ENCODE measurements around the gene PTCD3. TPM values are rescaled to one million over a fixed set of nuclear protein-coding genes. Genes with fewer than 3 reads are reported as not detected.

PTCD3 gene
- total RNA-seq (100 to 1,000 TPM; 117 to 232 (median 159) TPM), polyA plus RNA-seq (10 to 100 TPM; 30.2 to 32.0 TPM)
- long read RNA-seq, donor 1, full-length matches to known transcripts: 71 of 87 reads
- long read RNA-seq, donor 1, partial matches to known transcripts: 7 of 87 reads
- long read RNA-seq, donor 1, other reads (novel, unspliced or antisense): 9 of 87 reads
- long read RNA-seq, donor 2, full-length matches to known transcripts: 62 of 90 reads
- long read RNA-seq, donor 2, partial matches to known transcripts: 5 of 90 reads
- long read RNA-seq, donor 2, other reads (novel, unspliced or antisense): 23 of 90 reads
- long read RNA-seq, donor 3, full-length matches to known transcripts: 105 of 152 reads
- long read RNA-seq, donor 3, partial matches to known transcripts: 16 of 152 reads
- long read RNA-seq, donor 3, other reads (novel, unspliced or antisense): 31 of 152 reads

- Histone ChIP-seq H3K36me3 (peaks cover 0 to 51% (median 19%) of the 10 kb centered on the region in 9 donors), H3K4me3 (peak within 1 kb of the TSS; percentile 66 to 97 (median 84)), H3K27me3 (no peaks in the 10 kb centered on the region), H3K4me1 (peaks cover 0 to 42% (median 35%) of the 10 kb centered on the region in 9 donors), H3K9me3 (no peaks in the 10 kb centered on the region), H3K27ac (peak within 1 kb of the TSS; percentile 33 to 86 (median 82))
- no peak for TF ChIP-seq CTCF (IDR thresholded peaks at IDR 0.05)
- intact Hi-C loops (cut with DNase I): no loop called here
- WGBS, 2 donors: 1% methylated on average over 44 of the region's 44 CpGs
- ATAC-seq: peak; percentile 95 to 98 (median 96)
- DNase-seq: peak; percentile 92 to 95
These were observed at the start of gene PTCD3 for GRCh38 chr2:86105969-86106945. PTCD3 (plus strand) TSS chr2:86106235; CDS start chr2:86106248, 13 bp downstream.

GRCh38 chr2:86056590-86057331 lies 49.3 kb upstream of the PTCD3 start:
- ATAC-seq (no peak), DNase-seq (no peak)
- Histone ChIP-seq H3K9me3 (no peaks in the 10 kb centered on the region), H3K27me3 (no peaks in the 10 kb centered on the region), H3K4me1 (peaks cover 0 to 10% (median under 1%) of the 10 kb centered on the region in 9 donors), H3K4me3 (no peak overlapping the region), H3K36me3 (peaks cover 0 to 80% (median 23%) of the 10 kb centered on the region in 9 donors), H3K27ac (no peak overlapping the region)
- WGBS, 2 donors: 92 to 94% methylated on average over 4 of the region's 4 CpGs
- no peak for TF ChIP-seq CTCF (IDR thresholded peaks at IDR 0.05)
- intact Hi-C loops (cut with DNase I): loop anchor here in 1 of 10 donors (5.0 kb wide), 1 partner anchor 954 kb away; no protein-coding TSS in a partner anchor

GRCh38 chr2:86062043-86062442 lies 44.0 kb upstream of the PTCD3 start:
- no peaks in the 10 kb centered on the region for H3K27me3 ChIP-seq
- no peak overlapping the region for H3K4me3 ChIP-seq
- intact Hi-C loops (cut with DNase I): no loop called here
- no peak for DNase-seq
- H3K4me1 ChIP-seq: peaks cover 0 to 29% (median 10%) of the 10 kb centered on the region in 9 donors
- peaks cover 0 to 86% (median 19%) of the 10 kb centered on the region in 9 donors for H3K36me3 ChIP-seq
- no peak for TF ChIP-seq CTCF (IDR thresholded peaks at IDR 0.05)
- peak in 3 of 8 donors; percentile 25 to 45 (median 44) for ATAC-seq
- H3K27ac ChIP-seq: peak overlapping the region in 2 of 10 donors; percentile 18 to 49
- peaks cover 0 to 20% (median 0%) of the 10 kb centered on the region in 11 donors for H3K9me3 ChIP-seq
- 55 to 84% methylated on average over 2 of the region's 2 CpGs for WGBS, 2 donors

Measured in heart right ventricle (tissue), 16 donors.